GM12878 (cell line): ENCODE results near the gene CNTN4. TPM values are rescaled to one million over a fixed set of nuclear protein-coding genes. Genes with fewer than 3 reads are reported as not detected.

Experiments used
- ATAC-seq: fragments of 200-7000 bp; cut with Tn5 transposase; 3 replicates; pipeline ENCODE4 v1.9.1; 2020; ENCODE audit warnings: mild to moderate bottlenecking, moderate library complexity
- BruUV-seq: library from RNA; stranded (reverse); fragments of 400-500 nt; replicated peaks from 2 replicates; lab custom pipeline; 2021; lab: Mats Ljungman, UMichigan
- CTCF ChIA-PET: fragments of 300-600 bp; sonication (Branson Sonifier 250); formaldehyde crosslinking; extraction: SDS; loops from one replicate; lab custom pipeline; 2021; ENCODE audit warnings: inconsistent platforms; lab: Yijun Ruan, JAX
- POLR2A ChIA-PET: fragments of 350-600 bp; formaldehyde crosslinking; extraction: SDS; loops from one replicate; lab custom pipeline; 2021; ENCODE audit warnings: inconsistent platforms; lab: Charles Lee
- RAD21 ChIA-PET: fragments of 300-600 bp; sonication (Branson Sonifier 250); formaldehyde crosslinking; loops from one replicate; lab custom pipeline; 2023; ENCODE audit warnings: antibody characterized with exemption; ENCODE audit not compliant: unreplicated experiment; lab: Charles Lee
- SMC1A ChIA-PET: fragments of 300-600 bp; sonication (Branson Sonifier 250); formaldehyde crosslinking; loops from one replicate; lab custom pipeline; 2023; ENCODE audit not compliant: unreplicated experiment, uncharacterized antibody; lab: Charles Lee
- DNase-seq: peaks from one replicate; pipeline ENCODE4 v3.0.0-alpha.2; 2011; ENCODE audit warnings: low read depth, low spot score
- FAIRE-seq: peaks from 3 replicates; lab custom pipeline; 2011; peaks lifted over from hg19 to GRCh38; lab: Jason Lieb, UNC
- H2AFZ ChIP-seq: 2 replicates; pipeline ENCODE4 v1.6.0; 2011; ENCODE audit warnings: low read depth, low read length, control low read depth; ENCODE audit not compliant: control insufficient read depth
- H3K27ac ChIP-seq: 2 replicates; pipeline ENCODE4 v1.5.1; 2011; ENCODE audit warnings: control low read depth; ENCODE audit not compliant: control insufficient read depth, insufficient read depth
- H3K27me3 ChIP-seq, 2 experiments: replicated peaks in 1 of 2; 2 replicates each; pipeline versions ENCODE4 v1.6.0 to v1.6.1; 2011; ENCODE audit warnings: low read length in 1 of 2; ENCODE audit not compliant: control insufficient read depth in 2 of 2, insufficient read depth in 2 of 2
- H3K36me3 ChIP-seq, 2 experiments: 2 replicates each; pipeline ENCODE4 v1.5.1; 2011; ENCODE audit warnings: low read length in 1 of 2; ENCODE audit not compliant: control insufficient read depth in 2 of 2, insufficient read depth in 2 of 2
- H3K4me1 ChIP-seq: 2 replicates; pipeline ENCODE4 v1.6.1; 2011; ENCODE audit warnings: mild to moderate bottlenecking, low read length, moderate library complexity, mixed read lengths; ENCODE audit not compliant: control insufficient read depth, insufficient read depth
- H3K4me2 ChIP-seq: 2 replicates; pipeline ENCODE4 v1.6.0; 2011; ENCODE audit warnings: control low read depth; ENCODE audit not compliant: control insufficient read depth, insufficient read depth
- H3K4me3 ChIP-seq: fragments of 200-600 bp; sonication (generic); 2 replicates; pipeline ENCODE4 v1.5.1; 2016
- H3K79me2 ChIP-seq: 2 replicates; pipeline ENCODE4 v1.6.0; 2011; ENCODE audit warnings: low read length; ENCODE audit not compliant: control insufficient read depth, insufficient read depth
- H3K9ac ChIP-seq: 2 replicates; pipeline ENCODE4 v1.8.0; 2011; ENCODE audit warnings: low read length, control low read depth, mixed read lengths; ENCODE audit not compliant: control insufficient read depth, insufficient read depth
- H3K9me3 ChIP-seq: replicated peaks from 3 replicates; pipeline ENCODE4 v1.5.1; 2011; ENCODE audit warnings: mild to moderate bottlenecking, low read length; ENCODE audit not compliant: control insufficient read depth, insufficient read depth
- H4K20me1 ChIP-seq: 2 replicates; pipeline ENCODE4 v1.6.0; 2011; ENCODE audit not compliant: control insufficient read depth, insufficient read depth
- RAD21 ChIP-seq: IDR thresholded peaks from 2 replicates; pipeline ENCODE4 v1.6.1; 2011; ENCODE audit warnings: mild to moderate bottlenecking, low read depth, low read length, moderate library complexity; ENCODE audit not compliant: insufficient read depth
- SMAD1 ChIP-seq: fragments of 450-650 bp; IDR thresholded peaks from 2 replicates; pipeline ENCODE4 v1.6.1; 2018; ENCODE audit warnings: mild to moderate bottlenecking, low read depth; ENCODE audit not compliant: partially characterized antibody
- SMC3 ChIP-seq: IDR thresholded peaks from 2 replicates; pipeline ENCODE4 v1.6.1; 2011; ENCODE audit warnings: low read length, improper control_type of control experiment, borderline replicate concordance
- WGBS: methylation state at CpG from one replicate; pipeline ENCODE4 v1.1.6; 2016; ENCODE audit warnings: low lambda C conversion rate; ENCODE audit not compliant: insufficient replicate concordance, insufficient coverage; ENCODE audit errors: missing lambda C conversion rate; 5-methylcytosine and 5-hydroxymethylcytosine counted together
- in situ Hi-C: fragments of 300-500 bp; cut with MboI; formaldehyde crosslinking; loops from 9 replicates; pipeline ENCODE4 v1.14.3; 2018; ENCODE audit warnings: mixed read lengths
- intact Hi-C: fragments of 100-400 bp; cut with micrococcal nuclease; formaldehyde crosslinking; loops from one replicate; pipeline ENCODE4 v1.14.2; 2022; ENCODE audit not compliant: unreplicated experiment
- polyA plus RNA-seq, 11 experiments: library from polyadenylated mRNA; depleted of rRNA in 4 of 11; unstranded in 6 of 11; stranded (reverse) in 5 of 11; fragments of >200 nt; fragmentation: Nextera tagmentation in 4 of 11; fragmentation: Illumina TruSeq in 1 of 11; extraction: Ambion mirVana in 4 of 11; extraction: Trizol in 1 of 11; gene quantifications; 1 replicate in 1 of 11; 2 replicates in 10 of 11; pipeline versions ENCODE4 v1.2.1 to v1.2.3, GENCODE V29; 2011 to 2016; ENCODE audit warnings: inconsistent platforms in 2 of 11, missing spikeins in 2 of 11, low read depth in 1 of 11
- total RNA-seq, 4 experiments: library from RNA; depleted of rRNA in 3 of 4; stranded (reverse); fragments of >200 nt in 3 of 4; fragmentation: Illumina TruSeq in 1 of 4; extraction: Trizol in 1 of 4; gene quantifications; 2 replicates each; pipeline versions ENCODE4 v1.2.1 to v1.2.3, GENCODE V29; 2013 to 2021
- TF ChIP-seq, protein P1 (sequence below), 3 experiments: IDR thresholded peaks in 2 of 3; conservative IDR thresholded peaks in 1 of 3; 2 replicates each; pipeline ENCODE4 v1.5.1; 2011; ENCODE audit warnings: low read depth in 3 of 3, low read length in 3 of 3, mild to moderate bottlenecking in 3 of 3, control low read depth in 2 of 3, moderate library complexity in 2 of 3, inconsistent platforms in 1 of 3, mixed read lengths in 1 of 3; ENCODE audit not compliant: control insufficient read depth in 2 of 3, insufficient read depth in 1 of 3; ENCODE audit errors: extremely low read depth in 1 of 3

Gene CNTN4
- total and polyA plus RNA-seq, 10 of the 15 experiments (the other 5 are each of a cell fraction or from before 2014, with no cell fraction given) = 0.05 to 0.43 (median 0.15) TPM; not detected in 1

DNA sequence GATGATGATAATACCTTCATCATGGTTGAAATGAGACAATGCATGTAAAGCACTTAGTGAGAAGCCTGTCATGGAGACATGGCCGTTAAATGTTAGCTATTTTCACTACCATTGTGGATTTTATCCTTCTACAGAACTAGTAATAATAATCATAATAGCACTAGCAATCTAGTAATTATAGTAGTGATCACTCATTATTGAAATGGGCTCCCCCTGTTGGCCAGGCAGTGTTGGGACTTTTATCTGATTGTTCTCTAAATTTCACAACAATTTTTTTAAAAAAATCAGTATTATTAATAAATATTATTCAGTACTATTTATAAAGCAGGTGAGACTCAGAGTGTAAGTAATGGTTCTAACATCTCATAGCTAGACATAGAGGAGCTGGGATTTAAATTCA lies 615.3 kb downstream of the CNTN4 start:
- no TSS peak for BruUV-seq
- SMC1A ChIA-PET = interaction anchor here (0.9 kb wide), 1 partner anchor 237 kb away, joined by 3 read pairs; no protein-coding TSS in a partner anchor
- TF ChIP-seq, protein P1, sequence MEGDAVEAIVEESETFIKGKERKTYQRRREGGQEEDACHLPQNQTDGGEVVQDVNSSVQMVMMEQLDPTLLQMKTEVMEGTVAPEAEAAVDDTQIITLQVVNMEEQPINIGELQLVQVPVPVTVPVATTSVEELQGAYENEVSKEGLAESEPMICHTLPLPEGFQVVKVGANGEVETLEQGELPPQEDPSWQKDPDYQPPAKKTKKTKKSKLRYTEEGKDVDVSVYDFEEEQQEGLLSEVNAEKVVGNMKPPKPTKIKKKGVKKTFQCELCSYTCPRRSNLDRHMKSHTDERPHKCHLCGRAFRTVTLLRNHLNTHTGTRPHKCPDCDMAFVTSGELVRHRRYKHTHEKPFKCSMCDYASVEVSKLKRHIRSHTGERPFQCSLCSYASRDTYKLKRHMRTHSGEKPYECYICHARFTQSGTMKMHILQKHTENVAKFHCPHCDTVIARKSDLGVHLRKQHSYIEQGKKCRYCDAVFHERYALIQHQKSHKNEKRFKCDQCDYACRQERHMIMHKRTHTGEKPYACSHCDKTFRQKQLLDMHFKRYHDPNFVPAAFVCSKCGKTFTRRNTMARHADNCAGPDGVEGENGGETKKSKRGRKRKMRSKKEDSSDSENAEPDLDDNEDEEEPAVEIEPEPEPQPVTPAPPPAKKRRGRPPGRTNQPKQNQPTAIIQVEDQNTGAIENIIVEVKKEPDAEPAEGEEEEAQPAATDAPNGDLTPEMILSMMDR (IDR thresholded peaks at IDR 0.05 in 2 of 3, conservative IDR thresholded peaks at IDR 0.05 in 1 of 3; ENCODE audit: control insufficient read depth in 2 of 3, extremely low read depth in 1 of 3, insufficient read depth in 1 of 3, low read depth in 3 of 3, low read length in 3 of 3) = peak; percentile 24 to 37 (median 32); a peak in 3 of 6 replicates
- TF ChIP-seq SMC3 (peak; percentile 23; the same call in 1 of the 2 replicates), SMAD1 (no peak), RAD21 (peak; percentile 35; the same call in 1 of the 2 replicates)
- ATAC-seq (peak; percentile 53; the same call in 2 of the 3 replicates), FAIRE-seq (no peak), DNase-seq (no peak)
- H3K4me2 ChIP-seq = no peak overlapping the region
- 0% methylated on average over 1 of the region's 1 CpG for WGBS
- no peaks in the 10 kb centered on the region for H3K9me3 ChIP-seq
- RAD21 ChIA-PET = no interaction called here
- no peak overlapping the region for H3K4me3 ChIP-seq
- no peak overlapping the region for H2AFZ ChIP-seq
- H3K4me1 ChIP-seq = peaks cover 4% of the 10 kb centered on the region; the same call in 1 of the 2 replicates
- POLR2A ChIA-PET = interaction anchor here (0.6 kb wide), 1 partner anchor 1360 kb away, joined by 4 read pairs; no protein-coding TSS in a partner anchor
- CTCF ChIA-PET = interaction anchor here (0.9 to 1.6 kb wide), 8 partner anchors 11 to 350 kb away, joined by 3 to 4 read pairs (median 3); no protein-coding TSS in a partner anchor
- no peak overlapping the region for H3K9ac ChIP-seq
- no peaks in the 10 kb centered on the region for H3K27me3 ChIP-seq
- H4K20me1 ChIP-seq = no peaks in the 10 kb centered on the region
- in situ Hi-C loops (no loop called here), intact Hi-C loops (no loop called here)
- no peak overlapping the region for H3K27ac ChIP-seq
- H3K36me3 ChIP-seq = no peaks in the 10 kb centered on the region
- H3K79me2 ChIP-seq = no peaks in the 10 kb centered on the region
